Epithelial cell of proximal tubule (primary cell): ENCODE measurements around the gene SPATA17. TPM values are rescaled to one million over a fixed set of nuclear protein-coding genes. Genes with fewer than 3 reads are reported as not detected.

Source experiments
- DNase-seq: peaks from one replicate; pipeline ENCODE4 v3.0.0-alpha.2; 2011; ENCODE audit warnings: low read depth
- H3K4me3 ChIP-seq: 2 replicates; pipeline ENCODE4 v1.5.1; 2011; ENCODE audit warnings: low read depth, mild to moderate bottlenecking, low read length
- total RNA-seq: library from RNA; depleted of rRNA; stranded (reverse); fragments of >200 nt; gene quantifications from 2 replicates; pipeline ENCODE4 v1.2.3, GENCODE V29; 2015
- TF ChIP-seq, protein P1 (sequence below): conservative IDR thresholded peaks from 2 replicates; pipeline ENCODE4 v1.5.1; 2012; ENCODE audit warnings: low read depth, mild to moderate bottlenecking, low read length

SPATA17 gene
- total RNA-seq, 1 donor from 2014 or later, result 0.58 TPM

DNA sequence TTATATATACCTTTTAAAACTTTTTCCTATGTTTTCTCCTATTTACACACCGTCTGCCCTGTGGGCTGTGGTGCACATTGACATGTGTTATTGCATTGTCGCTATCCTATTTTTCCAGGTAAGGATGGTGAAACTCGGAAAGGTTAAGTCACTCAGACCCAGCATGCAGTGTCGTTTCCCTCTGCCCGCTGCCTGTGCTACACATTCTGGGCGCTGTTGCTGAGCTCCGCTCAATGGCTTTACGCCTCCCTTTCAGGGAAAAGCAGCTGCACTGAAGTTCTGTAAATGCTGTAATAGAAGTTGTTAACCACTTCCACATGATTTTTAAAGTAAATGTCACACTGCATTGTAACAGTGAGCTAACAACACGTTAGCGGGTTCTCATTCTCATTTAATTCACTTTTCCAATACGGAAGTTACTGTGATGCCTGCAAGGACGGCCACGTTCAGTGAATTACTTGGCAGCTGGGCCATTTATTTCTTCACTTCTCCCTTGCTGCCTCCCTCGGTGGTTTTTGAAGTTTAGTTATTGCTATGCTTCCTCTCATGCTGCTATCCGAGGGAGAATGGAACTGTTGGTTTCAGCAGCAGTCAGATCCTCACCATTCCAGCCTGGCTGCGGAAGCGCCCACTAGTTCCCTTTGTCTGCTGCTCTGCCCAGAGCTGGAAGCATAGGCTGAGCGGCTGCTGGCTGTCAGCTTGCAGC is 288.7 kb downstream of the SPATA17 start:
- TF ChIP-seq, protein P1, sequence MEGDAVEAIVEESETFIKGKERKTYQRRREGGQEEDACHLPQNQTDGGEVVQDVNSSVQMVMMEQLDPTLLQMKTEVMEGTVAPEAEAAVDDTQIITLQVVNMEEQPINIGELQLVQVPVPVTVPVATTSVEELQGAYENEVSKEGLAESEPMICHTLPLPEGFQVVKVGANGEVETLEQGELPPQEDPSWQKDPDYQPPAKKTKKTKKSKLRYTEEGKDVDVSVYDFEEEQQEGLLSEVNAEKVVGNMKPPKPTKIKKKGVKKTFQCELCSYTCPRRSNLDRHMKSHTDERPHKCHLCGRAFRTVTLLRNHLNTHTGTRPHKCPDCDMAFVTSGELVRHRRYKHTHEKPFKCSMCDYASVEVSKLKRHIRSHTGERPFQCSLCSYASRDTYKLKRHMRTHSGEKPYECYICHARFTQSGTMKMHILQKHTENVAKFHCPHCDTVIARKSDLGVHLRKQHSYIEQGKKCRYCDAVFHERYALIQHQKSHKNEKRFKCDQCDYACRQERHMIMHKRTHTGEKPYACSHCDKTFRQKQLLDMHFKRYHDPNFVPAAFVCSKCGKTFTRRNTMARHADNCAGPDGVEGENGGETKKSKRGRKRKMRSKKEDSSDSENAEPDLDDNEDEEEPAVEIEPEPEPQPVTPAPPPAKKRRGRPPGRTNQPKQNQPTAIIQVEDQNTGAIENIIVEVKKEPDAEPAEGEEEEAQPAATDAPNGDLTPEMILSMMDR, result no peak
- DNase-seq, result no peak
- H3K4me3 ChIP-seq, result no peak overlapping the region

Other genes starting within 250 kb of the SPATA17 start
- gene GPATCH2, start 254 bp upstream of the SPATA17 start, total RNA-seq, result 9.5 and 13.0 TPM in 2 replicates